ENCODE data around the gene ADAM30.

- TF ChIP-seq POLR2A (IDR thresholded peaks at IDR 0.05; ENCODE audit: insufficient read depth in 1 of 2, low read depth in 2 of 2, low read length in 2 of 2) = no peak
- no peak for TF ChIP-seq ZNF274 (CRISPR knock-in tag; IDR thresholded peaks at IDR 0.05)
- no peak for TF ChIP-seq KAT8 (CRISPR knock-in tag; IDR thresholded peaks at IDR 0.05)
- no peak for TF ChIP-seq ESRRA (CRISPR knock-in tag; IDR thresholded peaks at IDR 0.05; ENCODE audit: low read depth)
- TF ChIP-seq YY1 (IDR thresholded peaks at IDR 0.05; ENCODE audit: insufficient read depth, insufficient replicate concordance, low read depth, low read length) = no peak
- TF ChIP-seq IRF2 (CRISPR knock-in tag; IDR thresholded peaks at IDR 0.05) = no peak
- no peak for TF ChIP-seq CSRNP2 (CRISPR knock-in tag; conservative IDR thresholded peaks at IDR 0.05; ENCODE audit: low read depth)
- TF ChIP-seq ZNF589 (CRISPR knock-in tag; conservative IDR thresholded peaks at IDR 0.05) = no peak
- no peak for TF ChIP-seq SIN3A (IDR thresholded peaks at IDR 0.05; ENCODE audit: borderline replicate concordance, low read depth, low read length)
- TF ChIP-seq ZZZ3 (CRISPR knock-in tag; IDR thresholded peaks at IDR 0.05; ENCODE audit: borderline replicate concordance) = no peak
- TF ChIP-seq MXD1 (CRISPR knock-in tag; IDR thresholded peaks at IDR 0.05) = no peak
- no peak for TF ChIP-seq U2AF1 (optimal IDR thresholded peaks at IDR 0.05; ENCODE audit: low read depth, low read length)
Observed at GRCh38 chr1:119884711-119885110, 11.6 kb downstream of the ADAM30 start.

Data from HepG2 (cell line).